Activated naive CD8-positive, alpha-beta T cell treated with anti-CD3 and anti-CD28 coated beads, Interleukin-2, amount 50 U/mL, for 24 hours (primary cell): ENCODE data around the gene IL1F10.
"Not testable (repeated sequence)": the region's sequence is repeated elsewhere in the genome, so short reads cannot be mapped to it uniquely, and the experiment has no call there.

Experiments used
- ATAC-seq: fragments of 150-1000 bp; cut with Tn5 transposase; one replicate; pipeline ENCODE4 v1.10.0; 2021
- DNase-seq: peaks from one replicate; pipeline ENCODE4 v3.0.0; 2021
- H3K27ac Mint-ChIP-seq: one replicate; pipeline ENCODE4 v1.8.0; 2021; ENCODE audit warnings: mild to moderate bottlenecking, mixed read lengths
- H3K27me3 Mint-ChIP-seq: one replicate; pipeline ENCODE4 v1.8.0; 2021; ENCODE audit warnings: mixed read lengths
- H3K36me3 Mint-ChIP-seq: one replicate; pipeline ENCODE4 v1.8.0; 2021; ENCODE audit warnings: low read depth, mixed read lengths
- H3K4me1 Mint-ChIP-seq: one replicate; pipeline ENCODE4 v1.8.0; 2021; ENCODE audit warnings: mixed read lengths
- H3K4me3 Mint-ChIP-seq: one replicate; pipeline ENCODE4 v1.8.0; 2021; ENCODE audit warnings: mild to moderate bottlenecking, moderate library complexity, mixed read lengths
- H3K9me3 Mint-ChIP-seq: one replicate; pipeline ENCODE4 v1.8.0; 2021; ENCODE audit warnings: mixed read lengths

IL1F10 gene

GRCh38 chr2:113081488-113082210, 13.9 kb downstream of the IL1F10 start:
- Mint-ChIP-seq H3K4me1 (peaks cover 26% of the 10 kb centered on the region), H3K27me3 (peaks cover 2% of the 10 kb centered on the region), H3K4me3 (no peak overlapping the region), H3K36me3 (no peaks in the 10 kb centered on the region), H3K9me3 (no peaks in the 10 kb centered on the region), H3K27ac (no peak overlapping the region)
- DNase-seq (no peak), ATAC-seq (no peak)

GRCh38 chr2:113083296-113083695, 15.5 kb downstream of the IL1F10 start:
- Mint-ChIP-seq H3K27ac (peak overlapping the region; percentile 77), H3K27me3 (peaks cover 2% of the 10 kb centered on the region), H3K4me3 (no peak overlapping the region), H3K9me3 (no peaks in the 10 kb centered on the region), H3K36me3 (no peaks in the 10 kb centered on the region), H3K4me1 (peaks cover 26% of the 10 kb centered on the region)
- DNase-seq (peak; percentile 38), ATAC-seq (peak; percentile 81)

- H3K9me3 Mint-ChIP-seq = no peaks in the 10 kb centered on the region
- DNase-seq (no peak), ATAC-seq (no peak)
- peaks cover 26% of the 10 kb centered on the region for H3K4me1 Mint-ChIP-seq
- H3K27ac Mint-ChIP-seq = no peak overlapping the region
- H3K36me3 Mint-ChIP-seq = no peaks in the 10 kb centered on the region
- H3K4me3 Mint-ChIP-seq = no peak overlapping the region
- peaks cover 2% of the 10 kb centered on the region for H3K27me3 Mint-ChIP-seq
These were observed 16.7 kb downstream of the IL1F10 start for GRCh38 chr2:113084249-113085000.

- Mint-ChIP-seq H3K27ac (no peak overlapping the region), H3K9me3 (no peaks in the 10 kb centered on the region), H3K36me3 (no peaks in the 10 kb centered on the region), H3K4me3 (no peak overlapping the region), H3K27me3 (peaks cover 2% of the 10 kb centered on the region), H3K4me1 (peaks cover 26% of the 10 kb centered on the region)
- DNase-seq (no peak), ATAC-seq (no peak)
These were observed 17.8 kb downstream of the IL1F10 start for GRCh38 chr2:113085542-113085941.

- ATAC-seq = no peak
- Mint-ChIP-seq H3K4me3 (no peak overlapping the region), H3K27me3 (peaks cover 2% of the 10 kb centered on the region), H3K27ac (no peak overlapping the region), H3K9me3 (no peaks in the 10 kb centered on the region), H3K4me1 (peaks cover 17% of the 10 kb centered on the region), H3K36me3 (no peaks in the 10 kb centered on the region)
- no peak for DNase-seq
These were observed 20.6 kb downstream of the IL1F10 start for GRCh38 chr2:113088213-113088992.

- ATAC-seq = no peak
- H3K4me3 Mint-ChIP-seq = no peak overlapping the region
These were observed 22.1 kb downstream of the IL1F10 start for GRCh38 chr2:113089916-113090315.

GRCh38 chr2:113091231-113091896, 23.6 kb downstream of the IL1F10 start:
- peaks cover 2% of the 10 kb centered on the region for H3K36me3 Mint-ChIP-seq
- H3K27ac Mint-ChIP-seq = no peak overlapping the region
- H3K9me3 Mint-ChIP-seq = peaks cover 6% of the 10 kb centered on the region
- no peaks in the 10 kb centered on the region for H3K27me3 Mint-ChIP-seq
- H3K4me1 Mint-ChIP-seq = no peaks in the 10 kb centered on the region
- H3K4me3 Mint-ChIP-seq = no peak overlapping the region
- DNase-seq (no peak), ATAC-seq (no peak)

More at GRCh38 chr2:113089916-113090315, 22.1 kb downstream of the IL1F10 start:
- no peak for DNase-seq
- Mint-ChIP-seq H3K27ac (no peak overlapping the region), H3K27me3 (peaks cover 2% of the 10 kb centered on the region), H3K36me3 (no peaks in the 10 kb centered on the region), H3K4me1 (peaks cover 6% of the 10 kb centered on the region), H3K9me3 (no peaks in the 10 kb centered on the region)

- H3K4me3 Mint-ChIP-seq = no peak overlapping the region
- peaks cover 18% of the 10 kb centered on the region for H3K9me3 Mint-ChIP-seq
- no peaks in the 10 kb centered on the region for H3K27me3 Mint-ChIP-seq
- H3K27ac Mint-ChIP-seq = no peak overlapping the region
- H3K36me3 Mint-ChIP-seq = peaks cover 7% of the 10 kb centered on the region
- H3K4me1 Mint-ChIP-seq = peaks cover 15% of the 10 kb centered on the region
- DNase-seq (no peak), ATAC-seq (no peak)
These were observed 25.3 kb downstream of the IL1F10 start for GRCh38 chr2:113092864-113093612.

- no peak overlapping the region for H3K27ac Mint-ChIP-seq
- H3K4me1 Mint-ChIP-seq = peaks cover 20% of the 10 kb centered on the region
- peaks cover 18% of the 10 kb centered on the region for H3K9me3 Mint-ChIP-seq
- peaks cover 7% of the 10 kb centered on the region for H3K36me3 Mint-ChIP-seq
- H3K4me3 Mint-ChIP-seq = no peak overlapping the region
- no peaks in the 10 kb centered on the region for H3K27me3 Mint-ChIP-seq
- ATAC-seq = no peak
- no peak for DNase-seq
These were observed 25.8 kb downstream of the IL1F10 start for GRCh38 chr2:113093613-113093977.

GRCh38 chr2:113096306-113096705, 28.5 kb downstream of the IL1F10 start:
- not testable (repeated sequence) for ATAC-seq, H3K36me3 Mint-ChIP-seq, H3K27me3 Mint-ChIP-seq, DNase-seq, H3K4me3 Mint-ChIP-seq, H3K27ac Mint-ChIP-seq
- H3K9me3 Mint-ChIP-seq = peaks cover 18% of the 10 kb centered on the region
- peaks cover 25% of the 10 kb centered on the region for H3K4me1 Mint-ChIP-seq

GRCh38 chr2:113096842-113097618, 29.3 kb downstream of the IL1F10 start:
- Mint-ChIP-seq H3K4me1 (peaks cover 28% of the 10 kb centered on the region), H3K9me3 (peaks cover 18% of the 10 kb centered on the region), H3K4me3 (peak overlapping the region; percentile 21)
- H3K27me3 Mint-ChIP-seq, H3K36me3 Mint-ChIP-seq, ATAC-seq, H3K27ac Mint-ChIP-seq, DNase-seq: not testable (repeated sequence)

GRCh38 chr2:113098041-113098440, 30.3 kb downstream of the IL1F10 start:
- Mint-ChIP-seq H3K27ac (peak overlapping the region; percentile 2), H3K4me3 (peak overlapping the region; percentile 21), H3K9me3 (peaks cover 28% of the 10 kb centered on the region), H3K36me3 (peaks cover 16% of the 10 kb centered on the region), H3K4me1 (peaks cover 38% of the 10 kb centered on the region), H3K27me3 (no peaks in the 10 kb centered on the region)
- ATAC-seq (peak; percentile 61), DNase-seq (no peak)

GRCh38 chr2:113098532-113098931, 30.8 kb downstream of the IL1F10 start:
- Mint-ChIP-seq H3K9me3 (peaks cover 32% of the 10 kb centered on the region), H3K4me3 (peak overlapping the region; percentile 18), H3K36me3 (peaks cover 19% of the 10 kb centered on the region), H3K4me1 (peaks cover 43% of the 10 kb centered on the region), H3K27ac (peak overlapping the region; percentile 2), H3K27me3 (no peaks in the 10 kb centered on the region)
- DNase-seq (no peak), ATAC-seq (no peak)
